HT1080 (cell line): Measurements from ENCODE around the gene HMGXB3. TPM values are rescaled to one million over a fixed set of nuclear protein-coding genes. Genes with fewer than 3 reads are reported as not detected.
"Not testable (repeated sequence)": the region's sequence is repeated elsewhere in the genome, so short reads cannot be mapped to it uniquely, and the experiment has no call there.

Experiments used
- DNase-seq: peaks from one replicate; pipeline ENCODE4 v3.0.0-alpha.2; 2015; ENCODE audit warnings: low read depth
- small RNA-seq: library from RNA; depleted of rRNA; stranded (forward); fragments of <200 nt; gene quantifications from one replicate; pipeline ENCODE3, GENCODE V24; 2014
- total RNA-seq: library from RNA; depleted of rRNA; stranded (reverse); fragments of >200 nt; shearing (Covaris generic); gene quantifications from 2 replicates; pipeline ENCODE4 v1.2.3, GENCODE V29; 2014; rRNA removed

The HMGXB3 gene
- total RNA-seq, 1 experiment from 2014 or later = 56.3 TPM

DNA sequence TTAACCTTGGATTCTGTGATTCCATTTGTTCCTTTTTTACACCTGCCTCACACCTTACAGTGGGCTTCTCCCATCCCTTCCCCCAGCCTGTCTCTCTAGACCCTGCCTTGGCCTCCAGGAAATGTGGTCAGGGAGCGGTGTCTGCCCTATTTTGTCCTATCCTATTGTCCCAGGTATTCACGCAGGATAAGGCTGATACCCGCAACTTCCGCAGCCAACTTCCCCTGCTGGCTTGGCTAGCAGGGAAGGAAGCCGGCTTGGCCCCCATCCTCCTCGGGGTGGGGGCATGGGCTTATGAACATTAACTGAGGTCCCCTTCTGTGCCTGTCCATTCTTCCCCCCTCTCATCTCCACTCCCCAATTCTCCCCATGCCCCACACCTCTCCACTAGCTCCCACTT, 82.3 kb downstream of the HMGXB3 start:
- no peak for DNase-seq

DNA sequence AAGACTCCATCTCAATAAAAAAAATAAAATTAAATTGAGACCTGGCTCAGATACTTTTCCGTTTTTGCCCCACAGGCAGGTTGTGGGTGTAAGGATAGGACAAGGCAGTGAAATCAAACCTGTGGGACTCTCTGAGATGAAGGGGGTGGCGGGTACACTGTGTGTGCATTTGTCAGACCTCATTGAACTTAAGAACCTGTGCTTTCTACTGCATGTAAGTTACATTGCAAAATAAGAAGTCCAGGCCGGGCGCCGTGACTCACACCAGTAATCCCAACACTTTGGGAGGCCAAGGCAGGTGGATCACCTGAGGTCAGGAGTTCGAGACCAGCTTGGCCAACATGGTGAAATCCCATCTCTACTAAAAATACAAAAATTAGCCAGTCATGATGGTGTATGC, 84.2 kb downstream of the HMGXB3 start:
- DNase-seq = not testable (repeated sequence)

DNA sequence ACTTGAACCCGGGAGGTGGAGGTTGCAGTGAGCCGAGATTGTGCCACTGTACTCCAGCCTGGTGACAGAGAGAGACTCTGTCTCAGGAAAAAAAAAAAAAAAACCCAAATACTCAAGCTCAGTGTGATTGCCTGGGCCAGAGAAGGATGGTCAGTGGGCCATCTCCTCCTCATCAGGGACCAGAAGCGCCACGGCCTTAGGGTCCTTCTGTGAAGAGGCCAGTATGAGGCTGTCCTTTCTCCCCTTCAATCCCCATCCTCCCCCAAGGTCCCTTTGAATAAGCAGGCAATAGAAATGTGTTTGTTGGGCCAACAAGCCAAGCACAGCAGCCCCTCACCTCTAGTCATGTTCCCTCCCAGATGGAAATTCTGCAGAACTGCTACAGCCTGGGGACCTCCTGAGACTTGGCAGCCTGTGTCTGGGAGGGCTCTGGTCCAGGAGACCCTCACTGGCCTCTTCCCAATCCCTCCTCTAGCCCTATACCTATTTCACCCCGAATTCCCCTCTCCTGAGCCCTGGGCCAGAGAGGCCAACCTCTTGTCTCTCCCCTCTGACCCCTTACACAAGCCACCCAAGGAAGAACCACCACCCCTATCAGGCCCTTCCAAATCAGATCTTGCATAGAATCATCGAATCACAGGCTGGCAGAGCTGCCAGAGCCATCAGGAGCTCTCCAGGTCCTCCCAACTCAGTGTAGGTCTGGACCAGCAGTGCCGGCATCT, 84.8 kb downstream of the HMGXB3 start:
- DNase-seq = no peak

DNA sequence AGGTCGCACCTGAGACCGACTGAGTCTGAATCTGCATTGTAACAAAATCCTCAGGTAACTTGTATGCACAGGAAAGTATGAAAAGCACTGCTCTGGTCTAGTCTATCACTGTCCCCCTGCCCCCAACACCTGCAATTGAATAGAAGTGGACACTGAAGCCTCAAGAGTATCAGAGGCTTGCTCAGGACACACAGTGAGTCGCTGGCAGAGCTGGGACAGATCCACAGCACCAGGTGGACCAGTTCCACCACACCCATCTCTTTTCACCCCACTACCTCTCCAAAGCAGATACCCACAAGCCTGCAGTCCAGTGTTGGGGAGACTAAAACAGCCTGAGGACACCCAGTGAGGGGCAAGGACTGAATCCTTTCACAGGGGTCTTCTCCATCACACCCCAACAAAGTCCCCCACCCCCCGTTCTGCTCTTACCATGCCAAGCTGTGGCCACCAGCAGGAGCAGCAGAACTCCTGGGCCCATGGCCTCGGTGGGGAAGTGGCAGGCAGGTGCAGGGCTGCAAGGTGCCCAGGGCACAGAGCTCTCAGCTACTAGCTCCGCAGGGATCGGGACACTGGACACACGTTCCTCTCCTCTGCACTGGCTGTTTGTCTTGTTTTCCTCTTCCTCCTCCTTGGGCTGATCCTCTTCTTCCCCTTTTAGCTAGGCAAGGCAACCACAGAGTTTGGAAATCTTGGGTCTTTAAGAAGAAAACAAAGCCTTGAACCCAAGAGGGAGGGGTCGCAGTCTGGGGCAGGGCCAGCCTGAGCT, 85.6 kb downstream of the HMGXB3 start, which contains the start of gene CSF1R:
Gene CSF1R (minus strand): TSS at position 605 of the 766 bp plus-strand sequence. CDS start 127 bp downstream, at position 478.
- DNase-seq = no peak

DNA sequence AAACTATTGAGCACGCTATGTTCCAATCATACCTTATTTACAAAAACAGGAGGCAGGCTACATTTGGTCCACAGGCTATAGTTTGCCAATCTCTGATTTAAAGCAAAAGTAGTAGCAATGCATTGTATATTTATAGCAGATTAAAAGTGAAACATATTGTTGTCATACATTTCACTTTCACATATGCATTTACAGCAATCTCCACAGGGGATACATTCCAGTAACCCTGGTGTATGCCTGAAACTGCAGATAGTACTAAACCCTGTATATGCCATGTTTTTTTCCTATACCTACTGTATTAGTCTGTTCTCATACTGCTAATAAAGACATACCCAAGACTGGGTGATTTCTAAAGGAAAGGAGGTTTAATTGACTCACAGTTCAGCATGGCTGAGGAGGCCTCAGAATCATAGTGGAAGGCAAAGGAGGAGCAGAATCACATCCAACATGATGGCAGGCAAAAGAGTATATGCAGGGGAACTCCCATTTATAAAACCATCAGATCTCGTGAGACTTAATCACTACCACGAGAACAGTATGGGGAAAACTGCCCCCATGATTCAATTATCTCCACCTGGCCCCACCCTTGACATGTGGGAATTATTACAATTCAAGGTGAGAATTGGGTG, 91.7 kb downstream of the HMGXB3 start:
- no peak for DNase-seq

DNA sequence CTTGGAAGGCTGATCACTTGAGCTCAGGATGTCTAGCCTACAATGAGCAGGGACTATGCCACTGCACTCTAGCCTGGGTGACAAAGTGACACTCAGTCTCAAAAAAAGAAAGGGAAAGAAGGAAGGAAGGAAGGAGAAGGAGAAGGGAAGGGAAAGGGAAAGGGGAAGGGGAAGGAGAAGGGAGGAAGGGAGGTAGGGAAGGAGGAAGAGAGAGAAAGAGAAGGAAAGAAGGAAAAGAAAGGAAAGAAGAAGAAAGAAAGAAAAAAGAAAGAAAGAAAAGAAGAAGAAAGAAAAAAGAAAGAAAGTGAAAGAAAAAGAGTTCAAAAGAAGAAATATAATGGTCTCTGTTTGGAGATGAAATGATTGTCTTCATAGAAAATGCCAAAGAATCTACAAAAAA, 96.6 kb downstream of the HMGXB3 start:
- no peak for DNase-seq

DNA sequence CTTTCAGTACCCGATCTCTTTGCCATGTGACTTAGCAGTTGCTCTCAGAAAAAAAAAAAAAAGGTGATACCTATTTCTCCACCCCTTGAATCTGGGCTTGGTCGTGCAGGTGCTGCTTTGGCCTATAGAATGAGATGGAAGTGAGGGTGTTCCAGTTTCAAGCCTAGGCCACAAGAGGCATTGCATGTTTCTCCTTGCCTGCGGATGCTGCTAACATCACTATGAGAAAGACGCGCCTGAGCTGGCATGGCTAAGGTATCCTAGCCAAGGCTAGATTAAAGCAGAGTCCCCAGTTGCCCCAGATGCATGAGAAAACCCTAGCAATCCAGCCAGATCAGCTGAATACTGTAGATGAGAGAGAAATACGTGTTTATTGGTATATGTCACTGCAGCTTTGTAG, 100.5 kb downstream of the HMGXB3 start:
- no peak for DNase-seq

Small RNA genes lying within 50 kb of the gene (small RNA-seq; reads per million reads assigned to genes)
- not detected for gene RF00019

Other genes starting within 250 kb of the HMGXB3 start
- not detected in 2 replicates for gene PDE6A, start 55.9 kb upstream of the HMGXB3 start, total RNA-seq
- gene SLC26A2, start 40.0 kb upstream of the HMGXB3 start, total RNA-seq = 16.1 and 19.5 TPM in 2 replicates
- 3.5 and 4.0 TPM in 2 replicates for gene TIGD6, start 85 bp upstream of the HMGXB3 start, total RNA-seq
- 2.3 and 3.9 TPM in 2 replicates for gene CSF1R, start 85.8 kb downstream of the HMGXB3 start, total RNA-seq
- 2.2 and 5.4 TPM in 2 replicates for gene PDGFRB, start 155.1 kb downstream of the HMGXB3 start, total RNA-seq
- not detected in 2 replicates for gene CDX1, start 166.0 kb downstream of the HMGXB3 start, total RNA-seq
- gene SLC6A7, start 189.3 kb downstream of the HMGXB3 start, total RNA-seq = 0.03 TPM in 1 of 2 replicates, not detected in the other